ENCODE data around the gene RGS6. TPM values are rescaled to one million over a fixed set of nuclear protein-coding genes. Genes with fewer than 3 reads are reported as not detected.

Gene RGS6
- total RNA-seq, 1 donor from 2014 or later: 5.2 TPM

DNA sequence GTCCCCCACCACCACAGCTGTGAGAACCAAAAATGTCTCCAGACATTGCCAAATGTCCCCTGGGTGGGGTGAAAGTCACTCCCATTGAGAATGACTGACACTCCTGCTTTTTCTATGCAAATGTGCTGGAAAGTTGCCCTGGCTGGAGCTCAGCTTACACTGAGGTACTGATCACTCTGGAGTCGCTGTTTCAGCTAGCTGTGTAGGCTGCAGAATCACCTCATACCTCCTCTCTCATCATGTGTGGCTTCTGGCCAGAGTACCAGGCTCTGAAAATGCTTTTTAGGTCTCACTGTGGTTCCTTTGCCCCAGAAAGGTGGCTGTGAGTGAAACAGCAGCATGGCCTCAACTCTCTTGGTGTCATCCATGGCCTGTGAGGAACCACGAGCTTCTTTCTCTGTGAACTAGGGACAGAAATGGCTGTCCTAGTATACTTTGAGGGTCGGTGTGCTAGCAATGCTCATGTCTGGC lies 547.3 kb downstream of the RGS6 start:
- Histone ChIP-seq H3K27me3 (ENCODE audit: control insufficient read depth in 3 of 3, insufficient read depth in 3 of 3, low read length in 3 of 3) (no peaks in the 10 kb centered on the region), H3K4me1 (ENCODE audit: control insufficient read depth in 3 of 3, insufficient read depth in 3 of 3, low read length in 3 of 3) (peaks cover 0 to 17% (median 5%) of the 10 kb centered on the region in 3 donors), H3K36me3 (ENCODE audit: control insufficient read depth in 3 of 3, insufficient read depth in 3 of 3, low read length in 3 of 3) (no peaks in the 10 kb centered on the region), H3K9ac (ENCODE audit: low read depth in 1 of 3, low read length in 3 of 3) (no peak overlapping the region), H3K9me3 (ENCODE audit: control insufficient read depth in 3 of 3, low read length in 3 of 3) (no peaks in the 10 kb centered on the region), H3K27ac (ENCODE audit: low read depth, low read length) (no peak overlapping the region), H3K4me3 (ENCODE audit: low read length in 3 of 3) (no peak overlapping the region)

DNA sequence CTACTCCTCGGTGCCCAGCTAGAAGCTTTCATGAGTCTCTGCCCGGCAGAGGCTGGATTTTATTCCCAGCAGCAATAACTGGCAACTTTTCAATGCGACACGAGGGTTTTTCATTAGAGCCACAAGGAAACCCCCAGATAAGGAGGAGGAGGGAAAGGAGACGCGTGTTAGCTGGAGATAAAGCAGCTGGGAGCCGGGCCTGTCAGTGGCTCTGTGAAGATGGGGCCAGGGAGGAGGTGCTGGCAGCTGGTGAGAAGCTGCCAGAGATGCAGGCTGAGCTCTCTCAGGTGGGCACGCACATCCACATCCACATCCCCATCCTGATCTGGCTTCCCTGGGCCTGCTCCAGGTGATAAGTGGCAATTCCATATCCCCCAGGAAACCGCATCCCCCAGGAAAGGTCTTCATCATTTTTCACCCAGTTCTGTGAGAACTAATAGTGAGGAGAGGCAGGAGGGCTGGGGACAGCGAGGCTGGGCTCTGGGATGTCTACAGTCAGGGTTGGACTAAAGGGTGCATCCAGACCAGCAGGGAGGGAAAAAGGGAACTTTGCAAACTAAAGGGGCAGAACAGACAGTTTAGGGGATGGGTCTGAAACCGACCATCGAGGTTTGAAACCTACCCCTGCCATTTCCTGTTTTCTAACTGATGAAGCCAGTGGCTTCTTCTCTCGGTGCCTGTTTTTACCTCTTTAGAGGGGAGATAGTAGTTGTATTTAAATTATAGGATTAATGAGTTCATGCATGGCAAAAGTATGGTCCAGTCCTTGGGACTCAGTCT lies 548.4 kb downstream of the RGS6 start:
- no peak overlapping the region for H3K9ac ChIP-seq (ENCODE audit: low read depth in 1 of 3, low read length in 3 of 3)
- no peak overlapping the region for H3K27ac ChIP-seq (ENCODE audit: low read depth, low read length)
- H3K4me3 ChIP-seq (ENCODE audit: low read length in 3 of 3): no peak overlapping the region
- peaks cover 0 to 17% (median 5%) of the 10 kb centered on the region in 3 donors for H3K4me1 ChIP-seq (ENCODE audit: control insufficient read depth in 3 of 3, insufficient read depth in 3 of 3, low read length in 3 of 3)
- H3K36me3 ChIP-seq (ENCODE audit: control insufficient read depth in 3 of 3, insufficient read depth in 3 of 3, low read length in 3 of 3): no peaks in the 10 kb centered on the region
- H3K27me3 ChIP-seq (ENCODE audit: control insufficient read depth in 3 of 3, insufficient read depth in 3 of 3, low read length in 3 of 3): no peaks in the 10 kb centered on the region
- no peaks in the 10 kb centered on the region for H3K9me3 ChIP-seq (ENCODE audit: control insufficient read depth in 3 of 3, low read length in 3 of 3)

DNA sequence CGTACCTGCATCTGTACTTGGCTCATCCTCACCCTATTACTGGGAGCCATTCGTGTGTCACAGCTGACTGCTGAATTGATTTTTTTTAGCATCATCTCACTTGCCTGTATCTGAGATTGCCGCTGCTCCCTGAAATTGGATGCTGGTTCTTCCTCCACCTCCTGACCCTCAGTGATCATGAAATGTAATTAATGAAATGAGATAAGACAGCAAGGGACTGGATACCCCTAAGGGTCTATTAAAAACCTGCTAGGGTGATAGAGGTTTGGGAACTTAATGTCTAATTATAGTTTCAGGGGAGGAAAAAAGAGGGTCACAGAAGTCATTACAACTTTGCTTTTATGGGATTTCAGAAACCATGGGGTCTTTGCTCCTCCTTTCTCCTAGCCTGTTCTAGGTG lies 551.1 kb downstream of the RGS6 start:
- H3K4me3 ChIP-seq (ENCODE audit: low read length in 3 of 3): no peak overlapping the region
- no peak overlapping the region for H3K27ac ChIP-seq (ENCODE audit: low read depth, low read length)
- no peaks in the 10 kb centered on the region for H3K36me3 ChIP-seq (ENCODE audit: control insufficient read depth in 3 of 3, insufficient read depth in 3 of 3, low read length in 3 of 3)
- no peak overlapping the region for H3K9ac ChIP-seq (ENCODE audit: low read depth in 1 of 3, low read length in 3 of 3)
- peaks cover 0 to 2% (median 0%) of the 10 kb centered on the region in 3 donors for H3K9me3 ChIP-seq (ENCODE audit: control insufficient read depth in 3 of 3, low read length in 3 of 3)
- H3K27me3 ChIP-seq (ENCODE audit: control insufficient read depth in 3 of 3, insufficient read depth in 3 of 3, low read length in 3 of 3): no peaks in the 10 kb centered on the region
- peaks cover 0 to 3% (median 0%) of the 10 kb centered on the region in 3 donors for H3K4me1 ChIP-seq (ENCODE audit: control insufficient read depth in 3 of 3, insufficient read depth in 3 of 3, low read length in 3 of 3)

DNA sequence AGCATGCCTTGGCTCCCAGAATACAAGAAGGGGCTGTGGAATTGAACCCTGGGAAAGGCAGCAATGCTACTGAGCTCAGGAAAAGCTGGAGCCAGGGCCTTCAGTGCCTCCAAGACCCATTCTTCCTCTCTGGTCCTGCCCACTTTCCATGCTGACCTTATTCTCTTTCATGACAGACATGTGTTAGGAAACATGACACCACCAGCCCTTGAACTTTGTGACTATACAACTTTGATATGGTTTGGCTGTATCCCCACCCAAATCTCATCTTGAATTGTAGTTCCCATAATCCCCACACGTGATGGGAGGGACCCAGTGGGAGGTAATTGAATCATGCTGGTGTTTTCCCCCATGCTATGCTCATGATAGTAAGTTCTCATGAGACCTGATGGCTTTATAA lies 553.5 kb downstream of the RGS6 start:
- peaks cover 2 to 3% (median 2%) of the 10 kb centered on the region in 3 donors for H3K9me3 ChIP-seq (ENCODE audit: control insufficient read depth in 3 of 3, low read length in 3 of 3)
- no peak overlapping the region for H3K27ac ChIP-seq (ENCODE audit: low read depth, low read length)
- H3K4me3 ChIP-seq (ENCODE audit: low read length in 3 of 3): no peak overlapping the region
- H3K27me3 ChIP-seq (ENCODE audit: control insufficient read depth in 3 of 3, insufficient read depth in 3 of 3, low read length in 3 of 3): no peaks in the 10 kb centered on the region
- H3K4me1 ChIP-seq (ENCODE audit: control insufficient read depth in 3 of 3, insufficient read depth in 3 of 3, low read length in 3 of 3): no peaks in the 10 kb centered on the region
- H3K9ac ChIP-seq (ENCODE audit: low read depth in 1 of 3, low read length in 3 of 3): no peak overlapping the region
- H3K36me3 ChIP-seq (ENCODE audit: control insufficient read depth in 3 of 3, insufficient read depth in 3 of 3, low read length in 3 of 3): no peaks in the 10 kb centered on the region

DNA sequence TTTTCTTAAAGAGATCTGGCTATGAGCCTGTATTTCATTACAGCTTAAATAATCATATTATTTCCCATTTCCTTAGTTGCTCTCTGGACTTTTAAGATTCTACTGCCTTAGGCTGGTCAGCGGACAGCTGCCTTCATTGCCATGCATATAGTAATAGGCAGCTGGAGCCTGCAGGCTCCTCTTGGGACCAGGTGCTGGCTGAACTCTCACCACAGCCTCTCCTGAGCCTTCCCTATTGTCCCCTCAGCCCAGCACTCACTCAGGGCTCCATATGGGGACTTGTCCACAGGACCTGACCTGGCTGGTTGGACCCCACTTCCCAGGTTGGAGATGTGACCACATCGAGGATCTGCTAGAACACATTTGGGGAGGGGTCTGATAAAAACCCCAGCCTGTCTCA lies 556.3 kb downstream of the RGS6 start:
- no peaks in the 10 kb centered on the region for H3K4me1 ChIP-seq (ENCODE audit: control insufficient read depth in 3 of 3, insufficient read depth in 3 of 3, low read length in 3 of 3)
- peaks cover 2 to 3% (median 2%) of the 10 kb centered on the region in 3 donors for H3K9me3 ChIP-seq (ENCODE audit: control insufficient read depth in 3 of 3, low read length in 3 of 3)
- H3K27me3 ChIP-seq (ENCODE audit: control insufficient read depth in 3 of 3, insufficient read depth in 3 of 3, low read length in 3 of 3): no peaks in the 10 kb centered on the region
- H3K27ac ChIP-seq (ENCODE audit: low read depth, low read length): no peak overlapping the region
- no peak overlapping the region for H3K4me3 ChIP-seq (ENCODE audit: low read length in 3 of 3)
- no peak overlapping the region for H3K9ac ChIP-seq (ENCODE audit: low read depth in 1 of 3, low read length in 3 of 3)
- no peaks in the 10 kb centered on the region for H3K36me3 ChIP-seq (ENCODE audit: control insufficient read depth in 3 of 3, insufficient read depth in 3 of 3, low read length in 3 of 3)

DNA sequence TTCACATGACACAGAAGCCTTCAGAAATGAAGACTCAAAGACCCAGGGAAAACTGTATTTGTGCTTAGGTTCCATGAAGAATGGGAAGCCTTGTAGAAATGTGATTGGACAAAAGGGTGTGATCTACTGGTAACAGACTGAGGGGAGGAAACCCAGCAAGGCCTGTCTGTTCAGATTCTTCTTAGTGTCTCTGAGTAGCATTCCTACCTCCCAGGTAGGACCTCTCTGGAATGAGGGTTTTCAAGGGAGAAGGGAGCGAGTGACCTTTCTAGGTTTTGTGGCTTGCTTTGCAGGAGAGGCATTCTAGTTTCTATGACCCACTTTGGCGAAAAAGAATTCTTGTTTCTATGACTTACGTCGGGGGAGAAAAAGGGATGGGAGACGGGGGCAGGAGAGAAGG lies 560.0 kb downstream of the RGS6 start:
- Histone ChIP-seq H3K9me3 (ENCODE audit: control insufficient read depth in 3 of 3, low read length in 3 of 3) (peaks cover 2 to 6% (median 3%) of the 10 kb centered on the region in 3 donors), H3K27me3 (ENCODE audit: control insufficient read depth in 3 of 3, insufficient read depth in 3 of 3, low read length in 3 of 3) (no peaks in the 10 kb centered on the region), H3K4me1 (ENCODE audit: control insufficient read depth in 3 of 3, insufficient read depth in 3 of 3, low read length in 3 of 3) (no peaks in the 10 kb centered on the region), H3K27ac (ENCODE audit: low read depth, low read length) (no peak overlapping the region), H3K4me3 (ENCODE audit: low read length in 3 of 3) (no peak overlapping the region), H3K9ac (ENCODE audit: low read depth in 1 of 3, low read length in 3 of 3) (no peak overlapping the region), H3K36me3 (ENCODE audit: control insufficient read depth in 3 of 3, insufficient read depth in 3 of 3, low read length in 3 of 3) (no peaks in the 10 kb centered on the region)

DNA sequence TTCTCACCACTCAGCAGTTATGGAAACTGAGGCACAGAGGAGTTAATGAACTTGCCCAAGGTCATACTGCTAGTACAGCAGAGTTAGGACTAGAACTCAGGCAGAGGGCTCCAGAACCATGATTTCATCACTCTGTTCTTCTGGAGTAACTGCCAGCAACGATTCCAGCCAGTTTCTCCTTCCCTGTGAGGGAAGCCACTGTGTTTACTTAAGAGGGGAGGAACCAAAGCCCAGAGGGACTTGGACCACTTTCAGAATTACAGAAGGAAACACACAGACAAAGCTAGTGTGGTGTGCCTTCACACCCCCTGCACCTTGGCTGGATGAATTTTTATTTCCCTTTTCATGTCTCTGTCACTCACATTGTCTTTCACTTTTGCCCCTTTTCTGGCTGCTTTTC lies 563.4 kb downstream of the RGS6 start:
- no peaks in the 10 kb centered on the region for H3K4me1 ChIP-seq (ENCODE audit: control insufficient read depth in 3 of 3, insufficient read depth in 3 of 3, low read length in 3 of 3)
- no peak overlapping the region for H3K4me3 ChIP-seq (ENCODE audit: low read length in 3 of 3)
- H3K36me3 ChIP-seq (ENCODE audit: control insufficient read depth in 3 of 3, insufficient read depth in 3 of 3, low read length in 3 of 3): no peaks in the 10 kb centered on the region
- no peaks in the 10 kb centered on the region for H3K27me3 ChIP-seq (ENCODE audit: control insufficient read depth in 3 of 3, insufficient read depth in 3 of 3, low read length in 3 of 3)
- no peak overlapping the region for H3K9ac ChIP-seq (ENCODE audit: low read depth in 1 of 3, low read length in 3 of 3)
- H3K27ac ChIP-seq (ENCODE audit: low read depth, low read length): no peak overlapping the region
- H3K9me3 ChIP-seq (ENCODE audit: control insufficient read depth in 3 of 3, low read length in 3 of 3): peaks cover 0 to 4% (median 0%) of the 10 kb centered on the region in 3 donors

DNA sequence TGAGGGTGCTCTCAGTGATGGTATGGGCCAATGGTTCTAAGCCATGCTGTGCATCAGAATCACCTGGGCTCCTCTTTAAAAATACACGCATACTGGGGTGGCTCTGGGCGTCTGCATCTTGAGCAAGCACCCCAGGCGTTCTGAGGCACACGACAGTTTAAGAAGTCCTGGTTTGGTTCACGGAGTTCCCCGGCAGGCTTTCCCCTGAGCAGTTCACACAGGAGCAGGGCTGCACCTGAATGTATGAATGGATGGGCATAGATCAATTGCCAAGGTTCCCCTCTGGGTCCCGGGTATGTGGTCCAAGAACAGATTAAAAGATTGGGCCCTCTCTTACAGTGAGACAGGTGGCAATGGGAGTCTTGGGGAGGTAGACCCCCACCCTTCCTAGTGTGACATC lies 566.4 kb downstream of the RGS6 start:
- Histone ChIP-seq H3K27me3 (ENCODE audit: control insufficient read depth in 3 of 3, insufficient read depth in 3 of 3, low read length in 3 of 3) (no peaks in the 10 kb centered on the region), H3K4me1 (ENCODE audit: control insufficient read depth in 3 of 3, insufficient read depth in 3 of 3, low read length in 3 of 3) (no peaks in the 10 kb centered on the region), H3K9ac (ENCODE audit: low read depth in 1 of 3, low read length in 3 of 3) (no peak overlapping the region), H3K36me3 (ENCODE audit: control insufficient read depth in 3 of 3, insufficient read depth in 3 of 3, low read length in 3 of 3) (no peaks in the 10 kb centered on the region), H3K4me3 (ENCODE audit: low read length in 3 of 3) (no peak overlapping the region), H3K9me3 (ENCODE audit: control insufficient read depth in 3 of 3, low read length in 3 of 3) (peaks cover 0 to 4% (median 0%) of the 10 kb centered on the region in 3 donors), H3K27ac (ENCODE audit: low read depth, low read length) (no peak overlapping the region)

DNA sequence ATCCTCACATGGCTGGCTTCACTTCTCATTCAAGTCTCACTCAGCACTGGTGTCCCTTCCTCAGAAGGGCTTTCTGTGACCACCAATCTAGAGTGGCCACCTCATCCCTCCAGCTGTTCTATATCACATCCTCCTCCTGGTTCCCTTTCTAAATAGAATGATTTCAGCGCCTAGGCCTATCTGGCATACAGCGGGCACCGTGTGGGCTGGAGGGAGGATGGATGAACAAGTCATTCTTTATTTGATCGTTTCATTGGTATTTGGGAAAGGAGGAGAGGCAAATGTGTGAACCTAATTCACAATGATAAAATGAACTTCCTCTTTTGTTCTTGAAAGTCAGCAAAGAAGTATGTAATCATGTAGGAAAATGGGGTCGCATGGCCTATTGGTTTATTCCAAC lies 567.5 kb downstream of the RGS6 start:
- Histone ChIP-seq H3K27me3 (ENCODE audit: control insufficient read depth in 3 of 3, insufficient read depth in 3 of 3, low read length in 3 of 3) (no peaks in the 10 kb centered on the region), H3K9ac (ENCODE audit: low read depth in 1 of 3, low read length in 3 of 3) (no peak overlapping the region), H3K9me3 (ENCODE audit: control insufficient read depth in 3 of 3, low read length in 3 of 3) (no peaks in the 10 kb centered on the region), H3K27ac (ENCODE audit: low read depth, low read length) (no peak overlapping the region), H3K36me3 (ENCODE audit: control insufficient read depth in 3 of 3, insufficient read depth in 3 of 3, low read length in 3 of 3) (no peaks in the 10 kb centered on the region), H3K4me1 (ENCODE audit: control insufficient read depth in 3 of 3, insufficient read depth in 3 of 3, low read length in 3 of 3) (no peaks in the 10 kb centered on the region), H3K4me3 (ENCODE audit: low read length in 3 of 3) (no peak overlapping the region)

DNA sequence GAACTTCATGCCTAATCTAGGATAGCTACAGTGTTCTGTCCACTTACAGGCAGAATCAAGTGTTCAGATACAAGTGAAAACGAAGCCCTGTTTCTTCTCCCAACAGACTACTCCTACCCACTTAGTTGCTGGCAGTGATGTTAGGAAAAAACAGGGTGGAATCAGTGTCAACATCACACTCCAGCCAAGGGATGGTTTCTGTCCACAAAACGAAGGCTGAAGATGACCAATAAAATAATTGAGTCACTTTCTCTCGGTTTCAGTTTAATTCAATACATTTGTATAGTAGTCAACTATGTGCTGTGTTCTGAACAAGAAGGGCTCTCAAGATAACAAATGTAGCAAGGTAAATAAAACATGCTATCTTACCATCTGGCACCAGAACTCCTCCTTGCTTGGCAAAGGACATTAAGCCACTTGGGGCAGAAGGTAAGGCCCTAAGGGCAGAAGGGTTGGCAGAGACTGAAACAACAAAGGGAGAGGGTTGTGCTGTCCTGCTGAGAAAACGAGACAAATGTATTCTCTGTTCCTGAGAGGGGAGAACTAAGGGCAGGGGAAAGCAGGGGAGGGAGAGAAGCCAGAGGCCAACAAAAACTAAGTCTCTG lies 568.1 kb downstream of the RGS6 start:
- Histone ChIP-seq H3K27me3 (ENCODE audit: control insufficient read depth in 3 of 3, insufficient read depth in 3 of 3, low read length in 3 of 3) (no peaks in the 10 kb centered on the region), H3K9me3 (ENCODE audit: control insufficient read depth in 3 of 3, low read length in 3 of 3) (no peaks in the 10 kb centered on the region), H3K9ac (ENCODE audit: low read depth in 1 of 3, low read length in 3 of 3) (no peak overlapping the region), H3K27ac (ENCODE audit: low read depth, low read length) (no peak overlapping the region), H3K36me3 (ENCODE audit: control insufficient read depth in 3 of 3, insufficient read depth in 3 of 3, low read length in 3 of 3) (no peaks in the 10 kb centered on the region), H3K4me3 (ENCODE audit: low read length in 3 of 3) (no peak overlapping the region), H3K4me1 (ENCODE audit: control insufficient read depth in 3 of 3, insufficient read depth in 3 of 3, low read length in 3 of 3) (no peaks in the 10 kb centered on the region)

Measured in skeletal muscle tissue (tissue), 4 donors.